GM23248 (cell line): ENCODE measurements around the gene SULT1A2.

Source experiments
- EZH2 ChIP-seq: fragments of 200-600 bp; sonication (generic); IDR thresholded peaks from 2 replicates; pipeline ENCODE4 v1.6.1; 2018; ENCODE audit warnings: antibody characterized with exemption, mild to moderate bottlenecking; ENCODE audit not compliant: insufficient read depth, poor library complexity, severe bottlenecking
- EZH2phosphoT487 ChIP-seq: fragments of 200-600 bp; sonication (generic); IDR thresholded peaks from 2 replicates; pipeline ENCODE4 v1.6.1; 2018; ENCODE audit warnings: antibody characterized with exemption, moderate library complexity, mild to moderate bottlenecking, low read depth; ENCODE audit not compliant: insufficient read depth

DNA sequence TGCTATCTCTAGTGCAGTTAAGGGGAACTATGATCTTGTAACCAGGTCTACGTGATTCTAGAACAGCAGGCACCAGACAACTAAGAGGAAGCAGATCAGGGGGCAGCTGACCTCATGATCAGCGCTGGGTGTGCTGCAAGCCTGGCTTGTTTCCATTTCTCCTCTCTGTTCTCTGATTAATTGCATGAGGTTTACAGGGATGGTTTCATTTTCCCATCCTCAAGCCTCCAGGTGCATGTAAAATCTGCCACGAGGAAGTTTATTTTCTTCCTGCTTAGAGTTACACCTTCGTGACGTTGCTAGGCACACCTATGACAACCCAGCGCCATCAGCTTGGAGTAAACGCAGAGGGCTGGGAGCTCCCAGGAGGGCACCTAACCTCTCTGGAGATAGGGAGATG lies 53.8 kb downstream of the SULT1A2 start:
- no peak for TF ChIP-seq EZH2phosphoT487
- no peak for TF ChIP-seq EZH2
